Astrocyte (in vitro differentiated cells and primary cell): Measurements from ENCODE around the gene TULP3.

ENCODE experiments used
- CTCF ChIP-seq: IDR thresholded peaks from 2 replicates; pipeline ENCODE4 v1.5.1; 2011; ENCODE audit warnings: low read depth, mild to moderate bottlenecking, inconsistent platforms, low read length, moderate library complexity; ENCODE audit not compliant: insufficient read depth
- EZH2 ChIP-seq: IDR thresholded peaks from 2 replicates; pipeline ENCODE4 v1.6.1; 2012; ENCODE audit warnings: mild to moderate bottlenecking, low read length, inconsistent platforms; ENCODE audit not compliant: insufficient read depth

- TF ChIP-seq CTCF = no peak
- no peak for TF ChIP-seq EZH2
Measured at GRCh38 chr12:2925322-2925995, 34.8 kb downstream of the TULP3 start.
